GM18505 (cell line): ENCODE data around the gene MARCKSL1.
A peak's percentile ranks its signal among the peaks of the same experiment; 100 is the strongest.

Source experiments
- ATAC-seq: cut with Tn5 transposase; IDR thresholded peaks from one replicate; pipeline ENCODE4 v1.9.1; 2021; ENCODE audit not compliant: unreplicated experiment
- POLR2A ChIP-seq: IDR thresholded peaks from 4 replicates; pipeline ENCODE4 v1.6.1; 2011; ENCODE audit warnings: borderline replicate concordance; ENCODE audit not compliant: insufficient read depth, insufficient read length; ENCODE audit errors: extremely low read depth

Gene MARCKSL1, protein sequence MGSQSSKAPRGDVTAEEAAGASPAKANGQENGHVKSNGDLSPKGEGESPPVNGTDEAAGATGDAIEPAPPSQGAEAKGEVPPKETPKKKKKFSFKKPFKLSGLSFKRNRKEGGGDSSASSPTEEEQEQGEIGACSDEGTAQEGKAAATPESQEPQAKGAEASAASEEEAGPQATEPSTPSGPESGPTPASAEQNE

DNA sequence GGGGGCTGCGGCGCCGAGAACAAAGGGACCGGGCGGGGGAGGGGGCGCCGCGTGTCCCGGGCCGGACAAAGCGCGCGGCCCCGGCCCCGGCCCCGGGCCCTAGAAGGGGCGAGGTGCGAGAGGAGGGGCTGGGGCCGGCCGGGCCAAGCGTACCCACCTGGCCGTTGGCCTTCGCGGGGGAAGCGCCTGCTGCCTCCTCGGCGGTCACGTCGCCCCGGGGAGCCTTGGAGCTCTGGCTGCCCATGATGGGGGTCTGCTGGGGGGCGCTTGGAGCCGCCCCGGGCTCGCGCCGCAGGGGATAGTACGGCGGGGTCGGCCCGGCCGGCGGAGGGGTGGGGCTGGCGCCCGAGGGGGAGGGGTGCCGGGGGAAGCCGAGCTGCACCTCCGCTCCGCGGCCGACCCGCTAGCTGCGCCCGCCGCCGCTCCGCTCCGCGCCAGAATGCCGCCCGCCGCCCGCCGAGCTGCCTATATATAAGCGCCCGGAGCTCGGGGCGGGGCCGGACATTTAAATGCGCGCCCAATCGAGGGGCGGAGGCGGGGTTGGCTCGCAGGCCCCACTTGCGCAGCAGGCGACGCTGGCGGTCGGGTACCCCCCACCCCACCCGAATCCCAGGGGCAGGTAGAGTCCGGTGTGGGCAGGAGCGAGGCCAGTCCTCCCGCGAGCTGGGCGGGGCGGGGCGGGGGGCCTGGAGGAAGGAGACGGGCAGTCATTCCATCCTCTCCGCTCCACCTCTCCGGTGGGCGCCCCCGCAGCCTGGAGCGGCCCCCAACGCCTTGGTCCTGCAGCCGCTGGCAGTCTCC, at the start of gene MARCKSL1:
Gene MARCKSL1 (minus strand): TSS at position 444 of the 801 bp plus-strand sequence. CDS start 200 bp downstream, at position 244.
- no peak for ATAC-seq

DNA sequence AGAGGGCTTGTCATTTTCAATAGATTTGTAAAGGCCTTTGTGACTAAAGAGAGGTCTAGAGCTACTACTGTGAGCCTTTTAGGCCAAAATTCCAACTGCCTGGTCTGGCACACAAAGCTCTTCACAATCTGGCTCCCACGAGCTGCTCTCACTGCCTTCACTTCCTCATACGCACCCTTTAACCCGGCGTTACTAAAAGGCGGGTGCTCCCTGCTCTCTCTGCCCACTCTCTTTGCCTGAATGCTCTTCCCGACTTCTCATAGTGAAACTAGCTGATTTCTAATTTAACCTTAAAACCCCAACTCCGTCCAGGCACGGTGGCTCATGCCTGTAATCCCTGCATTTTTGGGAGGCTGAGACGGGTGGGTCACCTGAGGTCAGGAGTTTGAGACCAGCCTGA, 44.0 kb upstream of the MARCKSL1 start:
- TF ChIP-seq POLR2A: no peak
- no peak for ATAC-seq

More for the DNA sequence above, at the start of gene MARCKSL1:
- peak; percentile 99 for TF ChIP-seq POLR2A

DNA sequence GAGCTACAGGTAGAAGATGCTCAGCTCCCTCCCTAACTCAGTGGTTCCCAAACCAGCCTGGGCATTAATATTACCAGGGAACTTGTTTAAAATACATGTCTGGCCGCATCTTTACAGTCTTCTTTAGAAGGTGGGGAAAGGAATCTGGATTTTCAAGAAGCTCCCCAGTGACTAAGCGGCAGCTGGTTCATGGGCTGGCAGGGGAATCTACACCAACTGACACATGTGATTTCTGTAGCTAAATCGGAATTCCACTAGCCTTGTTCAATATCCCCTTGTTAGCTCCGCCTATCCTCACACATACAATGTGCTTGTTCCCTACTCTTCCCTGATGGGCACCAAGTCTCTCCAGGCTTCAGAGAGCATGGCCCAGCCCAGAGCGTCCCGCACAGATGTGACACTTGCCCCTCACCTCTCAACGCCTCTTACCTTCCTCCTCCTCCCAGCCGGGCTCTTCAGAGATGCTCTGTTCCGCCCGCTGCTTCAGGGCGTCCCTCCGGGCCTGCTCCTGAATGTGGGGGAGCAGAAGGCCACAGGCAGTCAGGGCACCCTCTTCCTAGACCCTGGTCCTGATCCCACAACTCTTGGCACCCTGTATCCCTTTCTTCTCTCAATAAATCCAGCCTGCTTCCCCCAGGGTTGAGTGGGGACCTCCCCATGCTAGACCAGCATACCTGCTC, 41.6 kb upstream of the MARCKSL1 start:
- TF ChIP-seq POLR2A: no peak
- no peak for ATAC-seq

DNA sequence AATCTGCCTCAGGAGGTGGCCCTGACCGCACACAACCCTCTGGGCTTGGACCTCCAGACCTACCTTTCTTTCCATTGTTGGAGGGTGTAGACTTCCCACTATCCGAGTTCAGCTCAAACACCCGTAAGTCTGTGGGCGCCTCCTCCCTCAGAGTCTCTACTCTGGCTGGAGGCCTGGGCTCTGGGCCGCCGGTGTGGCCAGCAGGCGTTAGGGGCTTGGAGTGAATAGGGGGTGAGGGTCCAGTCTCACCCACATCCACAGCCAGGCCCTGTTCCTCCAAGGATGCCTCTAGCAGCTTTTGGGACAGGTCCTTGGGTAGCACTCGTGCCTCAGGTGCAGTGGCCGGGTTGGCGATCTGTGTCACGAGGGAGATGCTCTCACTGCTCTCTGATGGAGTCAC, 40.2 kb upstream of the MARCKSL1 start:
- ATAC-seq: no peak
- no peak for TF ChIP-seq POLR2A

DNA sequence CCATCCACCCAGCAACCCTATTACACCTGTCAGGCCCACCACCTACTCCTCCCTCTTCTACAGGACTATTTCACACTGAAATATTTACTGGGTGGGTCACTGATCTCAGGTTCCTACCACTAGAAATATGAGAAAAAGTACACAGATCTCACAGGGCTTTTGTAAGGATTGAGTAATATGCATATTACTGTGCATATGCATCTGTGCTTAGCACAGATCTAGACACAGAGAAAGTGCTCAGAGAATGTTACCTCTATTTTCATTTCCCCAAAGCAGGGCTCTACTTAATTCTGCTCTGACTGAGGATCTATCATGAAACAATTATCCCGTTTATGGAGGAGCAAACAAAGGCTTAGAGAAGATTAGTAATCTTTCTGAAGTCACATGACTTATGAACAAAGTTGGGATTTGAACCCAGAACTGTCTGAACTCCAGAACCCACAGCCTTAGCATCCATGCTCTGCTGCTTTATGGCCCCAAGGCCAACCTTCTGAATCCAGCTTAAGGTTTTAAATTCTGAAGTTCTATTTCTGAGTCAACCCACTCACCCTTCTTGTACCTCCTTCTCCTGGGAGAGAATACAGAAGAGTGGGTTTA, 38.1 kb upstream of the MARCKSL1 start:
- no peak for ATAC-seq
- TF ChIP-seq POLR2A: no peak

DNA sequence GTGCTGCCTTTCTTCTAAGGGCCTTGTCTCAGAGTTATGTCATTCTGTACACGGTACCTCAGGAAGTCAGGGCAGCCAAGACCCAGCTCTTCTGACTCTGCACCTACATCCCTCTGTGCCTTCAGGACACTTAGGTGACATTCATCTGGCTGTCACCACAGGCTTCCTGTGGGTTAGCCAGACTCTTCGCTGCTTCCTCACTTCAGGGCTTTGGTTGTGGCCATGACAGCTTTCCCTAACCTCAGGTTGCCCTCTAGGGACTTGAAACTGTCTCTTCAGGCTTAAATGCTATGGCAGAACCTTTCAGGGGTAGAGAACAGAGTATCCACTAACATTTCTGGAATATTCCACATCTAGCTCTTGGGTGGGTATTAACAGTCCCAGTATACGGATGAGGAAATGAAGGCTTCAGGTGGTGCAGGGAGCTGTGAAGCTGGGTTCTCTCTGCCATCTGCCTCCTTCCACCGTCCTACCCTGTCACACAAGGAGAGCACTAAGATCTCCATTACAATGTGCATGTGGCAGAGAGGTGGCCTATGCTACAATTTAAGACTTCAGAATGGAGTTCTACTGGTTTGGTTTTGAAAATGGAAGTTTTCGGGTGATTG, 36.2 kb upstream of the MARCKSL1 start:
- ATAC-seq: no peak
- no peak for TF ChIP-seq POLR2A

DNA sequence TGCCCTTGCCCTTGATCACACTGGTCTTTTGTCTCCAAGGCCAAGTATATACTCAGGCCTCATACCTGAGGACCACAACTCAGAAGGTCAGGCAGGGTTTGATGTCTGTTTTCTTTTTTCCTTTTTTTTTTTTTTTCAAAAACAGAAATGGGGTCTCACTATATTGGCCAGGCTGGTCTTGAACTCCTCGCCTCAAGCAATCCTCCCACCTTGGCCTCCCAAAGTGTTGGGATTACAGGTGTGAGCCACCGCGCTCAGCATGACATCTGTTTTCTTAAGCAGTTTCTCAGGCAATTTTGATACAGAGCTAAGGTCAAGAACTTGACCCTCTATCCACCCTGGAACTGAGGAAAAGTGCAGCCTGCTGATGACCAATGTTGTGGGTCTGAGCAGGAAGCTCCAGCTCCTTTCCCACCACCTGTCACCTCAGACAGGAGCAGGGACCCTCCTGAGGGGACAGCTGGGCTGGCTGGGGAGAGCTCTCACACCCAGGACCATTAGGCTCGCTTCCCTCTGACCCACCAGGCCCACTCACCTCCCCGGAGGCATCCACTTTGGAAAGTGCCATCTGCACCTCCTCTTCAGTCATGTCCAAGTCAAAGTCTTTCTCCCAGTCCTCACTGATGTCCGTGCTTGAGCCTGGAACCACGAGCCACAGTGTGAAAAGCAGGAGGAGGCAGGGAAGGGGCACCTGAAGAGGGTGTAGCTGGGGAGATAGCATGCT, 32.0 kb upstream of the MARCKSL1 start:
- TF ChIP-seq POLR2A: no peak
- ATAC-seq: no peak

DNA sequence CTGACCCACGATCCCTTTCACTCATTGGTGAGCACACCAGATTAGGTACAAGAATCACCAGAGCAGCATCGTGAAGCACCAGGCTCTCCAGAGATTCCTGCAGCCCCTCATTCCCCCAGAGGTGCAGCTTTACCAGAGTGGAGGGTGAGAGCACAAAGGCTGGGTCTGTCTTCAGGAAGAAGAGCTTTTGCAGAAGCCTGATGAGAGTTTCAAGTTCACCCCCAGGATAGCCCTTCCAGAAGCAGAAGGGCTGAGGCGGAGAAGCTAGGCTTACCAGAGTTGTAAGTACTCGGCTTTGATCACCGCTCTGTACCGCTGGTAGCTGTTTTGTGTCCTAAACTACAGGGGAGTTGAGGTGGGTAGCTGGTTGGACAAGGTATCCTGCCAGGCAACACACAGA, 29.4 kb upstream of the MARCKSL1 start:
- no peak for ATAC-seq
- TF ChIP-seq POLR2A: no peak

DNA sequence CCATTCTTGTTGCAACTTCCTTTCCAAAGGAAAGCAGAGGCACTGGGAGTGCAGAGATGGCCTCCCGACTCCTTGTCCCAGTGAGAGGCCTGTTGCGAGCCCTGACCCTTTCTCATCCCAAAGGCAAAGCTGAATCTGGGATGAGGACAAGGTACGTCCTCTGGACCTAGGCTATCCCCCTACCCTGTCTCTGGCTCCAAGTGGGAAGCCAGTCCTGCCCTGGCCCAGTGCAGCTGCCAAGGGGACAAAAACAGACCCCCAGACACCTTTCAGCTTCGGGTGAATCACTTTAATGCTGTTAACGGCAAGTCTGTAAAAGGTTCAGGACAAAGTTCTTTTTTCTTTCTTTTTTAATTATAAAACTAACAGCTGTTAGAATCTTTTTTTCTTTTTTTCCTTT, 28.8 kb upstream of the MARCKSL1 start:
- TF ChIP-seq POLR2A: no peak

DNA sequence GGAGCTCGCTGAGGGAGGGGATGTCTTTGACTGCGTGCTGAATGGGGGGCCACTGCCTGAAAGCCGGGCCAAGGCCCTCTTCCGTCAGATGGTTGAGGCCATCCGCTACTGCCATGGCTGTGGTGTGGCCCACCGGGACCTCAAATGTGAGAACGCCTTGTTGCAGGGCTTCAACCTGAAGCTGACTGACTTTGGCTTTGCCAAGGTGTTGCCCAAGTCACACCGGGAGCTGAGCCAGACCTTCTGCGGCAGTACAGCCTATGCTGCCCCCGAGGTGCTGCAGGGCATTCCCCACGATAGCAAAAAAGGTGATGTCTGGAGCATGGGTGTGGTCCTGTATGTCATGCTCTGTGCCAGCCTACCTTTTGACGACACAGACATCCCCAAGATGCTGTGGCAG, 27.7 kb upstream of the MARCKSL1 start:
- no peak for ATAC-seq
- no peak for TF ChIP-seq POLR2A

More for the DNA sequence above, 28.8 kb upstream of the MARCKSL1 start:
- no peak for ATAC-seq

DNA sequence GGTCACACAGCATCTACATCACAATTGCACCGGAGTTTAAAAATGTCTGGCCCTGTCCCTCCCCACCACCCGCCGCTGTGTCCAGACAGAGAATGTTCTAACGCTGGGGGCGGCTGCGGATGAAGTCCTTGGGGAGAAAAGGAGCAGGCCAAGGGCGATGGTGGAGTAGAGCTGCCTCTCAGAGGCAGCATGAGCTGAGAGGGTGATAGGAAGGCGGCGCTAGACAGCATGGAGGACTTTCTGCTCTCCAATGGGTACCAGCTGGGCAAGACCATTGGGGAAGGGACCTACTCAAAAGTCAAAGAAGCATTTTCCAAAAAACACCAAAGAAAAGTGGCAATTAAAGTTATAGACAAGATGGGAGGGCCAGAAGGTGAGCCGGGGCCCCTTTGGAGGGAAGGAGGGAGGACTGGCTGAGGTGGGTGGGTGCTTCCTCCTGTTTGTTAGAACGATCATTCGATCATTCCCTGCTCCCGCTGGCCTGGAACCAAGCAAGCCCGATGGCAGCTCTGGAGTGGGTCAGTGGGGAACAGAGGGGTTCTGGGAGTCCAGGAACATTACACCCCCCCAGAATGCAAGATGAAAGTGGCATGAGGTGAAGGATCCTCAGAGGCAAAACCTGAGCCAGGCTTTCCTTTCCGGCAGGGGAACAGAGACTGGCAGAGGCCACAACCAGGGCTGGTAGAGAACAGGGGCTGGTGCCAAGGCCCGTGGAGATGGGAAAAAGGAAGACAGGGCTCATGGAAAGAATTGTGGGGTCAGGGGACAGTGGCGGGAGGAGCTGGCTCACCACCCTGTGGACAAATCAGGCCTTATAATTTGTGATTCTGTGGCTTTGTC, 26.7 kb upstream of the MARCKSL1 start, which contains the start of the genes FAM229A and TSSK3:
Gene FAM229A (minus strand): TSS at position 12 of the 840 bp plus-strand sequence. CDS start 394 bp downstream, outside the sequence.
Gene TSSK3 (plus strand): TSS at position 66 of the 840 bp plus-strand sequence. CDS start 163 bp downstream, at position 229.
- ATAC-seq: no peak
- no peak for TF ChIP-seq POLR2A

DNA sequence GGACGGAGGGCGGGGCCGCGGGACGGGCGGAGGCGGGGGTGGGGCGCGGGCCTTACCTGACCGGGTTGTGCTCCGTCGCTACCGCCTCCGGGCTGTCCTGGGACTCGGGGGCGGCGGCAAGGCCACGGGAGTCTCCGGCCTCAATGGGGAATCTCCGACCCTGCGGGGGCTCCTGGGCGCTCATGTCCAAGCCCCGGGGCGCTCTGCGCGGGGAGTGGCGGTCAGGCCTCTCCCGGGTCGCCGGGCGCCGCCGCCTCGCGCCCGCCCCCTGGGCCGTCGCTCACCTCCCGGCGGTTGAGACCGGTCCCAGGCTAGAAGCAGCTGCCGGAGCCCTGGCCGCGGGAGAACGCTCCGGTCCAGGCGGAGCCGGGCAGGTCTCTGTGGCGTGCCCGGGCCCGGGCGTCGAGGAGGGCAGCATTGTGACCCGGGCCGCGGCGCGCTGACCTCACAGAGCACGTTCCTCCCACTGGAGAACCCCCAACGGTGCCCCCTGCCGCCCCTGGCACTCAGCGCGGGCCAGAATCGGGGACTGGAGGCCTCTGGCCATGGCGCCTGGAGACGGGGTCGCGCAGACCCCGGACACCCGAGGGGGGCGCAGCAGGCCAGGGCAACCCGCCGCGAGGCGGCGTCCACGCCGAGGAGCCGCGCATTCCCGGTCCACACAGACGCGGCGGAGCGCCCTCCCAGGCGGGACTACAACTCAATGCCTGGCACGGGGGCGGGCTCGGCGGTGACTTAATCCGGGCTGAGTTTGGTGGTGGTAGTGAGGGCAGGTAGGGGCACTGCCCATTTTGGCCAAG, 25.8 kb upstream of the MARCKSL1 start:
- ATAC-seq: no peak
- no peak for TF ChIP-seq POLR2A
